ENCODE results near the gene CNNM4.
A peak's percentile ranks its signal among the peaks of the same experiment; 100 is the strongest.

The CNNM4 gene

GRCh38 chr2:96810783-96811192, 50.1 kb downstream of the CNNM4 start:
- H3K9me3 ChIP-seq (ENCODE audit: control insufficient read depth in 1 of 2, low read length in 2 of 2) = no peaks in the 10 kb centered on the region
- peaks cover 28 to 32% of the 10 kb centered on the region in 2 donors for H3K4me1 ChIP-seq (ENCODE audit: control insufficient read depth in 1 of 2, insufficient read depth in 2 of 2, low read length in 2 of 2)
- no peak overlapping the region for H3K9ac ChIP-seq (ENCODE audit: low read depth in 1 of 2, low read length in 2 of 2)
- no peak overlapping the region for H3K4me3 ChIP-seq (ENCODE audit: low read depth in 1 of 2, low read length in 2 of 2)
- H3K36me3 ChIP-seq (ENCODE audit: control insufficient read depth in 1 of 2, insufficient read depth in 2 of 2, low read length in 2 of 2) = peaks cover 10 to 25% of the 10 kb centered on the region in 2 donors
- H3K27me3 ChIP-seq (ENCODE audit: control insufficient read depth in 1 of 2, insufficient read depth in 2 of 2, low read length in 2 of 2) = no peaks in the 10 kb centered on the region
- no peak overlapping the region for H3K27ac ChIP-seq (ENCODE audit: low read depth, low read length)

DNA sequence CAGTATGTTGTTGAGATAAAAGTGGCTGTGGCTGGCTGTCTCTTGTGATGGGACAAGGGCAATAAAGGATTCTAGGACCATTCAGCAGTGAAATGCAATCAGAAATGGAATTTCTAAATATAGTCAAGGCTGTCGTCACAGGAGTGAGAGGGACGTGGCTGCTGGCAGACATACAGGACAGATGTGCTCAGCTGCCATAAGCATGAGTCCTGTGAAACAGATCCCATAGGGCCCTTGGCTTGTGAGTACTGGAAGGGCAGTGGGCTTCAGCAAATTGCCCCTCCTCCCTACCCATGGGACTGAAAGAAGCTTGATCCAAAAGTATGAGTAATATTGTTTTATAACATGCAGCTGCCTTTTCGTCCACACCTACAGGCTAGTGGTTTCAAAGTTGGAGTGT, 51.2 kb downstream of the CNNM4 start:
- Histone ChIP-seq H3K27ac (ENCODE audit: low read depth, low read length) (no peak overlapping the region), H3K9ac (ENCODE audit: low read depth in 1 of 2, low read length in 2 of 2) (no peak overlapping the region), H3K36me3 (ENCODE audit: control insufficient read depth in 1 of 2, insufficient read depth in 2 of 2, low read length in 2 of 2) (peaks cover 10 to 25% of the 10 kb centered on the region in 2 donors), H3K9me3 (ENCODE audit: control insufficient read depth in 1 of 2, low read length in 2 of 2) (no peaks in the 10 kb centered on the region), H3K4me3 (ENCODE audit: low read depth in 1 of 2, low read length in 2 of 2) (no peak overlapping the region), H3K4me1 (ENCODE audit: control insufficient read depth in 1 of 2, insufficient read depth in 2 of 2, low read length in 2 of 2) (peaks cover 28 to 32% of the 10 kb centered on the region in 2 donors), H3K27me3 (ENCODE audit: control insufficient read depth in 1 of 2, insufficient read depth in 2 of 2, low read length in 2 of 2) (no peaks in the 10 kb centered on the region)

DNA sequence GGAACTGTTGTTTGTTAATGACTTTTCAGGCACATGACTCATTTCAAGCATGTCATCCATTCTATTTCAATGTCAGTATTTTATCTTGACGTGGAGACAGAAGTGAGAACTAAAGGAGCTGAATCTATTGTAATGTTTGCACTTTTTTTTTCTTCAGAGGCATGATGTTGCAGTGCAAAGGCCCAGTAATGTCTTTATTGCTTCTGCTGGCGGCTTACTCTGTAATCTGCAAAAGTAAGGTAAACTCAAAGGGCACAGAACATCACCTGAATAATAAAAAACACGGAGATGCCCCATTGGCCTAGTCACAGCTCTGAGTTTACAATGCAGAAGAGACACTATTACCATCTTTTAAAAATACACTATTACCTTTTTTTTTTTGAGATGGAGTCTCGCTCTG, 53.0 kb downstream of the CNNM4 start:
- Histone ChIP-seq H3K9me3 (ENCODE audit: control insufficient read depth in 1 of 2, low read length in 2 of 2) (no peaks in the 10 kb centered on the region), H3K4me1 (ENCODE audit: control insufficient read depth in 1 of 2, insufficient read depth in 2 of 2, low read length in 2 of 2) (peaks cover 42 to 49% of the 10 kb centered on the region in 2 donors), H3K27ac (ENCODE audit: low read depth, low read length) (no peak overlapping the region), H3K36me3 (ENCODE audit: control insufficient read depth in 1 of 2, insufficient read depth in 2 of 2, low read length in 2 of 2) (peaks cover 4 to 22% of the 10 kb centered on the region in 2 donors), H3K4me3 (ENCODE audit: low read depth in 1 of 2, low read length in 2 of 2) (no peak overlapping the region), H3K9ac (ENCODE audit: low read depth in 1 of 2, low read length in 2 of 2) (no peak overlapping the region), H3K27me3 (ENCODE audit: control insufficient read depth in 1 of 2, insufficient read depth in 2 of 2, low read length in 2 of 2) (no peaks in the 10 kb centered on the region)

GRCh38 chr2:96815326-96816126, 54.8 kb downstream of the CNNM4 start:
- H3K9ac ChIP-seq (ENCODE audit: low read depth in 1 of 2, low read length in 2 of 2) = peak overlapping the region; percentile 75 to 89
- no peaks in the 10 kb centered on the region for H3K9me3 ChIP-seq (ENCODE audit: control insufficient read depth in 1 of 2, low read length in 2 of 2)
- peaks cover 0 to 11% of the 10 kb centered on the region in 2 donors for H3K36me3 ChIP-seq (ENCODE audit: control insufficient read depth in 1 of 2, insufficient read depth in 2 of 2, low read length in 2 of 2)
- peaks cover 55 to 60% of the 10 kb centered on the region in 2 donors for H3K4me1 ChIP-seq (ENCODE audit: control insufficient read depth in 1 of 2, insufficient read depth in 2 of 2, low read length in 2 of 2)
- H3K4me3 ChIP-seq (ENCODE audit: low read depth in 1 of 2, low read length in 2 of 2) = peak overlapping the region; percentile 83 to 90
- peak overlapping the region; percentile 58 for H3K27ac ChIP-seq (ENCODE audit: low read depth, low read length)
- H3K27me3 ChIP-seq (ENCODE audit: control insufficient read depth in 1 of 2, insufficient read depth in 2 of 2, low read length in 2 of 2) = no peaks in the 10 kb centered on the region

DNA sequence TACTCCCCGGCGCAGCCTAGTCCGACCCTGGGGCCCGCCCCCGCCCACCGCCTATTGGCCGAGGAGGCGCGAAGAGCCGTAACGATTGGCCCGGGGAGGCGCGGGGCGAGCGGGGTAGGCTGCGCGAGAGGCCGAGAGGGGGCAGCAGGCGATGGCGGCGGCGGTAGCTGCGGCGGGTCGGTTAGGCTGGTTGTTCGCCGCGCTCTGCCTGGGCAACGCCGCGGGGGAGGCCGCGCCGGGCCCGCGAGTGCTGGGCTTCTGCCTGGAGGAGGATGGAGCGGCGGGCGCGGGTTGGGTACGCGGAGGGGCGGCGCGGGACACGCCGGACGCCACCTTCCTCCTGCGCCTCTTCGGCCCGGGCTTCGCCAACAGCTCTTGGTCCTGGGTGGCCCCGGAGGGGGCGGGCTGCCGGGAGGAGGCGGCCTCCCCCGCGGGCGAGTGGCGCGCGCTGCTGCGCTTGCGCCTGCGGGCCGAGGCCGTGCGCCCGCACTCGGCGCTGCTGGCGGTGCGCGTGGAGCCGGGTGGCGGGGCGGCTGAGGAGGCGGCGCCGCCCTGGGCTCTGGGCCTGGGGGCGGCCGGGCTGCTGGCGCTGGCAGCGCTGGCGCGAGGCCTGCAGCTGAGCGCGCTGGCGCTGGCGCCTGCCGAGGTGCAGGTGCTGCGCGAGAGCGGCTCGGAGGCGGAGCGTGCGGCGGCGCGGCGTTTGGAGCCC, 55.6 kb downstream of the CNNM4 start, which contains the start of gene CNNM3:
Gene CNNM3 (plus strand): TSS at position 142 of the 709 bp plus-strand sequence. CDS start 10 bp downstream, at position 152.
- peak within 1 kb of the TSS; percentile 83 to 97 for H3K4me3 ChIP-seq (ENCODE audit: low read depth in 1 of 2, low read length in 2 of 2)
- peaks cover 0 to 11% of the 10 kb centered on the region in 2 donors for H3K36me3 ChIP-seq (ENCODE audit: control insufficient read depth in 1 of 2, insufficient read depth in 2 of 2, low read length in 2 of 2)
- H3K27ac ChIP-seq (ENCODE audit: low read depth, low read length) = peak within 1 kb of the TSS; percentile 96
- peak within 1 kb of the TSS; percentile 77 to 89 for H3K9ac ChIP-seq (ENCODE audit: low read depth in 1 of 2, low read length in 2 of 2)
- peaks cover 55 to 60% of the 10 kb centered on the region in 2 donors for H3K4me1 ChIP-seq (ENCODE audit: control insufficient read depth in 1 of 2, insufficient read depth in 2 of 2, low read length in 2 of 2)
- H3K27me3 ChIP-seq (ENCODE audit: control insufficient read depth in 1 of 2, insufficient read depth in 2 of 2, low read length in 2 of 2) = no peaks in the 10 kb centered on the region
- H3K9me3 ChIP-seq (ENCODE audit: control insufficient read depth in 1 of 2, low read length in 2 of 2) = no peaks in the 10 kb centered on the region

DNA sequence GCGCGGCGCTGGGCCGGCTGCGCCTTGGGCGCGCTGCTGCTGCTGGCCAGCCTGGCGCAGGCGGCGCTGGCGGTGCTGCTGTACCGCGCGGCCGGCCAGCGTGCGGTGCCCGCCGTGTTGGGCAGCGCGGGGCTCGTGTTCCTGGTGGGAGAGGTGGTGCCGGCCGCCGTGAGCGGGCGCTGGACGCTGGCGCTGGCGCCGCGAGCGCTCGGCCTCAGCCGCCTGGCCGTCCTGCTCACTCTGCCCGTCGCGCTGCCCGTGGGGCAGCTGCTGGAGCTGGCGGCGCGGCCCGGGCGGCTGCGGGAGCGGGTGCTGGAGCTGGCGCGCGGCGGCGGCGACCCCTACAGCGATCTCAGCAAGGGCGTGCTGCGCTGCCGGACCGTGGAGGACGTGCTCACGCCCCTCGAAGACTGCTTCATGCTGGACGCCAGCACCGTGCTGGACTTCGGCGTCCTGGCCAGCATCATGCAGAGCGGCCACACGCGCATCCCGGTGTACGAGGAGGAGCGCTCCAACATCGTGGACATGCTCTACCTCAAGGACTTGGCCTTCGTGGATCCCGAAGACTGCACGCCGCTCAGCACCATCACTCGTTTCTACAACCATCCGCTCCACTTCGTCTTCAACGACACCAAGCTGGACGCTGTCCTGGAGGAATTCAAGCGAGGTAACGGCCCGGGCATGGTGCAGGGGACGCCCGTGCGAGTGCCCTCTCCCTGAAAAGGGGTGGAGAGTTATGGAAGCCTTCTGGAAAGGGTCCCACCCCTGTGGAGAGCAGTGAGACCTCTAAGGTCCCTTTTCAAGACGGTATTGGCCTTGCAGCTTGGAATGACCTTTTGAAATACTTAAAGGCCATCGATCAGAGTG, 56.4 kb downstream of the CNNM4 start:
- H3K9ac ChIP-seq (ENCODE audit: low read depth in 1 of 2, low read length in 2 of 2) = peak overlapping the region; percentile 60 to 77
- H3K9me3 ChIP-seq (ENCODE audit: control insufficient read depth in 1 of 2, low read length in 2 of 2) = no peaks in the 10 kb centered on the region
- no peak overlapping the region for H3K27ac ChIP-seq (ENCODE audit: low read depth, low read length)
- H3K27me3 ChIP-seq (ENCODE audit: control insufficient read depth in 1 of 2, insufficient read depth in 2 of 2, low read length in 2 of 2) = no peaks in the 10 kb centered on the region
- H3K36me3 ChIP-seq (ENCODE audit: control insufficient read depth in 1 of 2, insufficient read depth in 2 of 2, low read length in 2 of 2) = peaks cover 0 to 10% of the 10 kb centered on the region in 2 donors
- peaks cover 57 to 60% of the 10 kb centered on the region in 2 donors for H3K4me1 ChIP-seq (ENCODE audit: control insufficient read depth in 1 of 2, insufficient read depth in 2 of 2, low read length in 2 of 2)
- peak overlapping the region; percentile 82 to 97 for H3K4me3 ChIP-seq (ENCODE audit: low read depth in 1 of 2, low read length in 2 of 2)

DNA sequence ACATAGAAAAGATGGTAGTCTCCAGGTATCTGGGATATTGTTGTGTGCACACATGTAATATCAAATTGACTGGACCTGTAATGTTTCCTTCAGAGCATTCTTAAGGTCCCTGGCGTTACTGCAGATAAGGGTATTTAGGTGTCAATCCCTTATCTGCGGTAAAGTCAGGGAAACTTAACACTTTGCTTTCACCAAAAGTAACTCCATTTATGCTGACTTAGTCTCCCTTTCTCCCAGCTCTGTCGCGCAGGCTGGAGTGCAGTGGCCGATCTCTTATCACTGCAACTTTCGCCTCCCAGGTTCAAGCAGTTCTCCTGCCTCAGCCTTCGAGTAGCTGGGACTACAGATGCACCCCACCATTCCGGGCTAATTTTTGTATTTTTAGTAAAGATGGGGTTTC, 57.2 kb downstream of the CNNM4 start:
- Histone ChIP-seq H3K27ac (ENCODE audit: low read depth, low read length) (no peak overlapping the region), H3K9me3 (ENCODE audit: control insufficient read depth in 1 of 2, low read length in 2 of 2) (no peaks in the 10 kb centered on the region), H3K27me3 (ENCODE audit: control insufficient read depth in 1 of 2, insufficient read depth in 2 of 2, low read length in 2 of 2) (no peaks in the 10 kb centered on the region), H3K9ac (ENCODE audit: low read depth in 1 of 2, low read length in 2 of 2) (peak overlapping the region; percentile 60 to 77), H3K4me3 (ENCODE audit: low read depth in 1 of 2, low read length in 2 of 2) (peak overlapping the region; percentile 82 to 97), H3K36me3 (ENCODE audit: control insufficient read depth in 1 of 2, insufficient read depth in 2 of 2, low read length in 2 of 2) (peaks cover 4 to 8% of the 10 kb centered on the region in 2 donors), H3K4me1 (ENCODE audit: control insufficient read depth in 1 of 2, insufficient read depth in 2 of 2, low read length in 2 of 2) (peaks cover 62% of the 10 kb centered on the region in 2 donors)

DNA sequence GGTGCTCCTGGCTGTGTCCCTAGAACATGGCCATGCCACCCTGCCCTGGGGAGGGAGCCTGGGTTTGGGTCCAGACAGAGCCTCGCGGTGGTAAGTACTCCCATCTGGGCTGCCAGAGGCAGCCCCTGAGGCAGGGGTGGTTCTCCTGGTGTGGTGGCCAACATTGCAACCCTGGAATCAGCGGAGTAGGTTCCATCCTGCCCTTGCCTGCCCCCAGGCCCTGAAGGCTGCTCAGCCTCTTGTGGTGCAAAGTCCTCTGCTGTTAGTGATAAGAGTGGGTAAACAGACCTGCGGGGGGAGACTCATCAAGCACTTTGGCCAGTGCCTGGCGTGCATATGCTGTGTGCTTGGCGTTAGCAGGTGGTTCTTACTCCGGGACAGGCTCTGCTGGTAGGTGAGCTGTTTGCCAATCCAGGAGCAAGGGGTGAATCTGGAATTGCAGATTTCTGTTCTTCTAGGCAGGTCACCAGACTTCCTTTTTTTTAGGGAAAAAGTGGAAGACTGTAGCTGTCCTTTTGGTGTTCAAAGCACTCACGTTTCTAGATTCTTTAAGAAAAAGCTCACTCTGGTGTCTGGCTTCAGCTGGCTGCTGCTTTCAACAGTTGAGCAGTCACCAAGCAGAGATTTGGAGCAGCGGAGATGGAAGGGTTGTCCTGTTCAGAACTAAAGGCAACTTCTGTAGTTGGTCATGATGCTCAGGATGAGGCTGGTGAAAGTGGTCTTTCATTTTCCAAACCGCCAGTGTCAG, 58.6 kb downstream of the CNNM4 start:
- peak overlapping the region; percentile 42 to 49 for H3K9ac ChIP-seq (ENCODE audit: low read depth in 1 of 2, low read length in 2 of 2)
- H3K4me1 ChIP-seq (ENCODE audit: control insufficient read depth in 1 of 2, insufficient read depth in 2 of 2, low read length in 2 of 2) = peaks cover 66 to 69% of the 10 kb centered on the region in 2 donors
- H3K36me3 ChIP-seq (ENCODE audit: control insufficient read depth in 1 of 2, insufficient read depth in 2 of 2, low read length in 2 of 2) = peaks cover 5 to 14% of the 10 kb centered on the region in 2 donors
- no peaks in the 10 kb centered on the region for H3K27me3 ChIP-seq (ENCODE audit: control insufficient read depth in 1 of 2, insufficient read depth in 2 of 2, low read length in 2 of 2)
- peak overlapping the region; percentile 69 to 82 for H3K4me3 ChIP-seq (ENCODE audit: low read depth in 1 of 2, low read length in 2 of 2)
- H3K27ac ChIP-seq (ENCODE audit: low read depth, low read length) = peak overlapping the region; percentile 3
- no peaks in the 10 kb centered on the region for H3K9me3 ChIP-seq (ENCODE audit: control insufficient read depth in 1 of 2, low read length in 2 of 2)

DNA sequence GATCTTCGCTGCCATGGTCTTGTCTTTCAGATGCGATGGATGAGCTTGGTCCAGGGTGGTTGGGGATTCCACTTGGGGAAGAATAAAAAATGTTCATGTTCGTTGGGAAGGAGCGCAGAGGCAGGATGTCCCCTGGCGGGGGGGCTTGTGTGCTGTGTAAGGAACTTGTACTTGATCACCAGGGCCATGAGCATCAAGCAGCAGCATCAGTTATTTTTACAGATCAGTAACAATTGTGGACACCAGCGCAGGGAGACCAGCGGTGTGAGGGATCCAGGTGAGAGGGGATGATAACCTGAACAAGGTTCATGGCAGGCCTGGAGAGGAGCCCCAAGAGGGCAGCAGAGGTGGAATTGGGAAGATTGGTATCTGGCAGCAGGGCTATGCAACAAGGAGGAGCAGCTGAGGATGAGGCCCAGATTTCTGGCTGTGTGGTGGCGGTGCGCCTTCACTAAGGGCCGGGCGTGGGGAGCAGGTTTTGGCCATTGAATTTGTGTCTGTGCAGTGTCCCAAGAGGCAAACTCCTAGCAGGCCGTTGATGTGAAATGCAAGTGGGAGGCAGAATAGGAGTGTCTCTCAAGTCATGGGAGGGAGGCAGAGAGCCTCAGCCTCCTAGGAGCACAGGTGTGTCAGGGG, 59.3 kb downstream of the CNNM4 start:
- no peaks in the 10 kb centered on the region for H3K9me3 ChIP-seq (ENCODE audit: control insufficient read depth in 1 of 2, low read length in 2 of 2)
- peak overlapping the region; percentile 69 to 82 for H3K4me3 ChIP-seq (ENCODE audit: low read depth in 1 of 2, low read length in 2 of 2)
- peaks cover 9 to 20% of the 10 kb centered on the region in 2 donors for H3K36me3 ChIP-seq (ENCODE audit: control insufficient read depth in 1 of 2, insufficient read depth in 2 of 2, low read length in 2 of 2)
- H3K27ac ChIP-seq (ENCODE audit: low read depth, low read length) = peak overlapping the region; percentile 3
- H3K9ac ChIP-seq (ENCODE audit: low read depth in 1 of 2, low read length in 2 of 2) = peak overlapping the region; percentile 12 to 42
- H3K4me1 ChIP-seq (ENCODE audit: control insufficient read depth in 1 of 2, insufficient read depth in 2 of 2, low read length in 2 of 2) = peaks cover 63 to 68% of the 10 kb centered on the region in 2 donors
- H3K27me3 ChIP-seq (ENCODE audit: control insufficient read depth in 1 of 2, insufficient read depth in 2 of 2, low read length in 2 of 2) = no peaks in the 10 kb centered on the region
